Liver (tissue), 3 donors: ENCODE measurements around the gene PSMB3.

Experiments
- CTCF ChIP-seq: fragments of 150-350 bp; IDR thresholded peaks from 2 replicates; pipeline ENCODE4 v1.5.1; 2017; ENCODE audit warnings: improper control_type of control experiment, low read depth, low read length; ENCODE audit not compliant: missing input control
- EGR1 ChIP-seq, 2 donors: IDR thresholded peaks; 2 replicates each; pipeline ENCODE4 v1.6.1; 2016 to 2018; ENCODE audit warnings: antibody characterized with exemption in 2 of 2, low read depth in 2 of 2
- GABPA ChIP-seq, 2 donors: IDR thresholded peaks in 1 of 2; conservative IDR thresholded peaks in 1 of 2; 2 replicates each; pipeline ENCODE4 v1.6.1; 2016; ENCODE audit warnings: antibody characterized with exemption in 2 of 2, mild to moderate bottlenecking in 1 of 2, moderate library complexity in 1 of 2
- JUND ChIP-seq, 2 donors: IDR thresholded peaks; 2 replicates each; pipeline ENCODE4 v1.6.1; 2016; ENCODE audit warnings: antibody characterized with exemption in 2 of 2
- NR2F2 ChIP-seq: IDR thresholded peaks from 2 replicates; pipeline ENCODE4 v1.6.1; 2016; ENCODE audit warnings: antibody characterized with exemption
- RAD21 ChIP-seq, 2 donors: IDR thresholded peaks; 2 replicates each; pipeline ENCODE4 v1.6.1; 2016; ENCODE audit warnings: antibody characterized with exemption in 2 of 2, mild to moderate bottlenecking in 2 of 2
- REST ChIP-seq: IDR thresholded peaks from 2 replicates; pipeline ENCODE4 v1.6.1; 2016; ENCODE audit warnings: antibody characterized with exemption, mild to moderate bottlenecking
- TAF1 ChIP-seq: conservative IDR thresholded peaks from 2 replicates; pipeline ENCODE4 v1.6.1; 2016; ENCODE audit warnings: antibody characterized with exemption, mild to moderate bottlenecking
- YY1 ChIP-seq: IDR thresholded peaks from 2 replicates; pipeline ENCODE4 v1.6.1; 2016; ENCODE audit warnings: antibody characterized with exemption, mild to moderate bottlenecking
- TF ChIP-seq, protein P1 (sequence below): IDR thresholded peaks from 2 replicates; pipeline ENCODE4 v1.6.1; 2016; ENCODE audit warnings: antibody characterized with exemption
- TF ChIP-seq, protein P2 (sequence below): IDR thresholded peaks from 2 replicates; pipeline ENCODE4 v1.6.1; 2016; ENCODE audit warnings: antibody characterized with exemption
- TF ChIP-seq, protein P3 (sequence below): IDR thresholded peaks from 2 replicates; pipeline ENCODE4 v1.6.1; 2016; ENCODE audit warnings: antibody characterized with exemption
- donor health status: healthy.
- donor health status: healthy.

- TF ChIP-seq RAD21 (IDR thresholded peaks at IDR 0.05) (no peak), TAF1 (no peak), YY1 (no peak), CTCF (no peak), EGR1 (IDR thresholded peaks at IDR 0.05; ENCODE audit: low read depth in 2 of 2) (no peak), REST (no peak), GABPA (IDR thresholded peaks at IDR 0.05 in 1 of 2, conservative IDR thresholded peaks at IDR 0.05 in 1 of 2) (no peak), NR2F2 (no peak), JUND (IDR thresholded peaks at IDR 0.05) (no peak)
- TF ChIP-seq, protein P1, sequence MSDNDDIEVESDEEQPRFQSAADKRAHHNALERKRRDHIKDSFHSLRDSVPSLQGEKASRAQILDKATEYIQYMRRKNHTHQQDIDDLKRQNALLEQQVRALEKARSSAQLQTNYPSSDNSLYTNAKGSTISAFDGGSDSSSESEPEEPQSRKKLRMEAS = no peak
- TF ChIP-seq, protein P2, sequence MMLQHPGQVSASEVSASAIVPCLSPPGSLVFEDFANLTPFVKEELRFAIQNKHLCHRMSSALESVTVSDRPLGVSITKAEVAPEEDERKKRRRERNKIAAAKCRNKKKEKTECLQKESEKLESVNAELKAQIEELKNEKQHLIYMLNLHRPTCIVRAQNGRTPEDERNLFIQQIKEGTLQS = no peak
- TF ChIP-seq, protein P3, sequence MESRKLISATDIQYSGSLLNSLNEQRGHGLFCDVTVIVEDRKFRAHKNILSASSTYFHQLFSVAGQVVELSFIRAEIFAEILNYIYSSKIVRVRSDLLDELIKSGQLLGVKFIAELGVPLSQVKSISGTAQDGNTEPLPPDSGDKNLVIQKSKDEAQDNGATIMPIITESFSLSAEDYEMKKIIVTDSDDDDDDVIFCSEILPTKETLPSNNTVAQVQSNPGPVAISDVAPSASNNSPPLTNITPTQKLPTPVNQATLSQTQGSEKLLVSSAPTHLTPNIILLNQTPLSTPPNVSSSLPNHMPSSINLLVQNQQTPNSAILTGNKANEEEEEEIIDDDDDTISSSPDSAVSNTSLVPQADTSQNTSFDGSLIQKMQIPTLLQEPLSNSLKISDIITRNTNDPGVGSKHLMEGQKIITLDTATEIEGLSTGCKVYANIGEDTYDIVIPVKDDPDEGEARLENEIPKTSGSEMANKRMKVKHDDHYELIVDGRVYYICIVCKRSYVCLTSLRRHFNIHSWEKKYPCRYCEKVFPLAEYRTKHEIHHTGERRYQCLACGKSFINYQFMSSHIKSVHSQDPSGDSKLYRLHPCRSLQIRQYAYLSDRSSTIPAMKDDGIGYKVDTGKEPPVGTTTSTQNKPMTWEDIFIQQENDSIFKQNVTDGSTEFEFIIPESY = no peak
Measured at GRCh38 chr17:38715216-38715943, 37.2 kb upstream of the PSMB3 start.
